22Rv1 (cell line): Measurements from ENCODE around the gene GADL1.

ENCODE experiments used
- CTCF ChIP-seq: fragments of 450-650 bp; IDR thresholded peaks from 2 replicates; pipeline ENCODE4 v1.5.1; 2017; ENCODE audit warnings: mild to moderate bottlenecking
- ZFX ChIP-seq: fragments of 450-650 bp; IDR thresholded peaks from 2 replicates; pipeline ENCODE4 v1.6.1; 2017; ENCODE audit warnings: antibody characterized with exemption, borderline replicate concordance

- no peak for TF ChIP-seq CTCF
- TF ChIP-seq ZFX: no peak
These were observed 141.5 kb downstream of the GADL1 start for GRCh38 chr3:30752970-30753369.
